ENCODE measurements around the gene SHBG.

Gene SHBG

GRCh38 chr17:7582396-7583252, 47.3 kb upstream of the SHBG start:
- Histone ChIP-seq H3K27me3 (ENCODE audit: insufficient read depth, low read length) (no peaks in the 10 kb centered on the region), H3K4me1 (ENCODE audit: insufficient read depth, low read length, severe bottlenecking) (peaks cover 53% of the 10 kb centered on the region), H3K9ac (ENCODE audit: low read length) (peak overlapping the region; percentile 81), H3K9me2 (ENCODE audit: low read depth, low read length) (no peaks in the 10 kb centered on the region), H3K4me2 (ENCODE audit: low read length) (peak overlapping the region; percentile 73), H3K36me3 (ENCODE audit: insufficient read depth, low read length) (peaks cover 33% of the 10 kb centered on the region), H3K9me3 (ENCODE audit: low read length) (no peaks in the 10 kb centered on the region), H3K27ac (ENCODE audit: low read depth, low read length, poor library complexity, severe bottlenecking) (peak overlapping the region; percentile 88), H3F3A (ENCODE audit: insufficient read depth, low read length) (peaks cover 23% of the 10 kb centered on the region; the same call in 1 of the 2 replicates), H4K20me1 (ENCODE audit: insufficient read depth, low read length) (no peaks in the 10 kb centered on the region), H2AFZ (ENCODE audit: low read length) (no peak overlapping the region), H3K4me3 (ENCODE audit: low read depth, low read length, poor library complexity, severe bottlenecking) (peak overlapping the region; percentile 76), H3K79me2 (ENCODE audit: insufficient read depth, low read length) (no peaks in the 10 kb centered on the region)
- TF ChIP-seq CTCF (IDR thresholded peaks at IDR 0.05; ENCODE audit: low read length) (no peak), EZH2 (IDR thresholded peaks at IDR 0.05; ENCODE audit: borderline replicate concordance, low read length) (no peak)

- H3K9me3 ChIP-seq (ENCODE audit: low read length) = no peaks in the 10 kb centered on the region
- H3K4me1 ChIP-seq (ENCODE audit: insufficient read depth, low read length, severe bottlenecking) = peaks cover 53% of the 10 kb centered on the region
- H3K9ac ChIP-seq (ENCODE audit: low read length) = peak within 1 kb of the TSS; percentile 81
These were observed 46.5 kb upstream of the SHBG start, which contains the start of gene MPDU1 for GRCh38 chr17:7583253-7584109. MPDU1 (plus strand) TSS chr17:7583852; CDS start chr17:7583863, 11 bp downstream.

GRCh38 chr17:7586673-7587419, 43.1 kb upstream of the SHBG start:
- Histone ChIP-seq H3K9me3 (ENCODE audit: low read length) (no peaks in the 10 kb centered on the region), H3K79me2 (ENCODE audit: insufficient read depth, low read length) (no peaks in the 10 kb centered on the region), H2AFZ (ENCODE audit: low read length) (no peak overlapping the region), H3K36me3 (ENCODE audit: insufficient read depth, low read length) (peaks cover 49% of the 10 kb centered on the region; the same call in 1 of the 2 replicates), H3K9ac (ENCODE audit: low read length) (no peak overlapping the region), H3F3A (ENCODE audit: insufficient read depth, low read length) (no peaks in the 10 kb centered on the region), H3K4me3 (ENCODE audit: low read depth, low read length, poor library complexity, severe bottlenecking) (no peak overlapping the region), H3K4me2 (ENCODE audit: low read length) (no peak overlapping the region), H3K27me3 (ENCODE audit: insufficient read depth, low read length) (no peaks in the 10 kb centered on the region), H3K4me1 (ENCODE audit: insufficient read depth, low read length, severe bottlenecking) (peaks cover 33% of the 10 kb centered on the region), H3K27ac (ENCODE audit: low read depth, low read length, poor library complexity, severe bottlenecking) (no peak overlapping the region), H4K20me1 (ENCODE audit: insufficient read depth, low read length) (no peaks in the 10 kb centered on the region), H3K9me2 (ENCODE audit: low read depth, low read length) (no peaks in the 10 kb centered on the region)
- TF ChIP-seq CTCF (IDR thresholded peaks at IDR 0.05; ENCODE audit: low read length) (peak; percentile 75), EZH2 (IDR thresholded peaks at IDR 0.05; ENCODE audit: borderline replicate concordance, low read length) (no peak)

More at GRCh38 chr17:7583253-7584109, 46.5 kb upstream of the SHBG start, which contains the start of gene MPDU1:
- Histone ChIP-seq H3K4me3 (ENCODE audit: low read depth, low read length, poor library complexity, severe bottlenecking) (peak within 1 kb of the TSS; percentile 76), H3K36me3 (ENCODE audit: insufficient read depth, low read length) (peaks cover 33% of the 10 kb centered on the region; the same call in 1 of the 2 replicates), H3K4me2 (ENCODE audit: low read length) (peak within 1 kb of the TSS; percentile 73), H2AFZ (ENCODE audit: low read length) (no peak within 1 kb of the TSS), H3K27ac (ENCODE audit: low read depth, low read length, poor library complexity, severe bottlenecking) (peak within 1 kb of the TSS; percentile 88), H3K79me2 (ENCODE audit: insufficient read depth, low read length) (no peaks in the 10 kb centered on the region), H3K9me2 (ENCODE audit: low read depth, low read length) (no peaks in the 10 kb centered on the region), H4K20me1 (ENCODE audit: insufficient read depth, low read length) (no peaks in the 10 kb centered on the region), H3F3A (ENCODE audit: insufficient read depth, low read length) (peaks cover 17% of the 10 kb centered on the region; the same call in 1 of the 2 replicates), H3K27me3 (ENCODE audit: insufficient read depth, low read length) (no peaks in the 10 kb centered on the region)
- no peak for TF ChIP-seq EZH2 (IDR thresholded peaks at IDR 0.05; ENCODE audit: borderline replicate concordance, low read length)
